Aorta (tissue), 5 donors: ENCODE results near the gene SPECC1. TPM values are rescaled to one million over a fixed set of nuclear protein-coding genes. Genes with fewer than 3 reads are reported as not detected.

Experiments used
- ATAC-seq: fragments of 200-7000 bp; cut with Tn5 transposase; one replicate; pipeline ENCODE4 v1.9.1; 2022; ENCODE audit warnings: moderate library complexity; ENCODE audit not compliant: low FRiP score
- DNase-seq, 2 donors: peaks; one replicate each; pipeline ENCODE4 v3.0.0-alpha.2; 2020
- H3K27ac ChIP-seq, 2 donors: one replicate each; pipeline ENCODE4 v1.5.1; 2013; ENCODE audit warnings: low read length in 2 of 2, mild to moderate bottlenecking in 2 of 2, moderate library complexity in 2 of 2, control low read depth in 1 of 2, inconsistent platforms in 1 of 2, low read depth in 1 of 2
- H3K27me3 ChIP-seq, 2 donors: one replicate each; pipeline ENCODE4 v1.6.1; 2013; ENCODE audit warnings: control low read depth in 1 of 2, low read length in 1 of 2, mild to moderate bottlenecking in 1 of 2, moderate library complexity in 1 of 2; ENCODE audit not compliant: insufficient read depth in 2 of 2, control insufficient read depth in 1 of 2
- H3K36me3 ChIP-seq, 2 donors: one replicate each; pipeline ENCODE4 v1.6.1; 2013; ENCODE audit warnings: control low read depth in 1 of 2, low read length in 1 of 2, mild to moderate bottlenecking in 1 of 2; ENCODE audit not compliant: insufficient read depth in 2 of 2, control insufficient read depth in 1 of 2
- H3K4me1 ChIP-seq, 2 donors: one replicate each; pipeline ENCODE4 v1.6.1; 2013; ENCODE audit warnings: low read length in 2 of 2, control low read depth in 1 of 2, mild to moderate bottlenecking in 1 of 2, moderate library complexity in 1 of 2; ENCODE audit not compliant: insufficient read depth in 2 of 2, control insufficient read depth in 1 of 2
- H3K4me3 ChIP-seq, 2 donors: one replicate each; pipeline ENCODE4 v1.5.1; 2013; ENCODE audit warnings: low read length in 2 of 2, control low read depth in 1 of 2, mild to moderate bottlenecking in 1 of 2
- H3K9me3 ChIP-seq: one replicate; pipeline ENCODE4 v1.6.1; 2013; ENCODE audit warnings: mild to moderate bottlenecking, low read length; ENCODE audit not compliant: control insufficient read depth
- WGBS, 2 donors: extraction: QIAGEN DNeasy Blood & Tissue Kit; methylation state at CpG; one replicate each; pipeline ENCODE4 v1.1.7; 2013; 5-methylcytosine and 5-hydroxymethylcytosine counted together
- intact Hi-C, 2 donors: fragments of 100-400 bp; cut with DNase I; formaldehyde crosslinking; loops; one replicate each; pipeline versions ENCODE4 v1.14.2 to v1.15.0; 2022
- polyA plus RNA-seq, 2 donors: library from polyadenylated mRNA; stranded (reverse); fragments of 200-250 nt; gene quantifications; one replicate each; pipeline ENCODE4 v1.2.3, GENCODE V29; 2013
- total RNA-seq, 2 donors: library from RNA; stranded (reverse); fragmentation: NEBNext Ultra II Directional; extraction: Animal tissue kit (Norgen Biotek cat#: 25700); gene quantifications; one replicate each; pipeline ENCODE4 v1.2.1, GENCODE V29; 2021
- donor health status: healthy with polysubstance abuse.
- donor health status: Bipolar disorder and iron deficiency.
- donor health status: DM: no; HTN: no; CAD: no.
- donor health status: DM: no; HTN: no; CAD: no.
- donor health status: DM: yes; HTN: yes; CAD: no.

Gene SPECC1
- total and polyA plus RNA-seq, 4 donors: 37.4 to 68.8 (median 50.3) TPM

DNA sequence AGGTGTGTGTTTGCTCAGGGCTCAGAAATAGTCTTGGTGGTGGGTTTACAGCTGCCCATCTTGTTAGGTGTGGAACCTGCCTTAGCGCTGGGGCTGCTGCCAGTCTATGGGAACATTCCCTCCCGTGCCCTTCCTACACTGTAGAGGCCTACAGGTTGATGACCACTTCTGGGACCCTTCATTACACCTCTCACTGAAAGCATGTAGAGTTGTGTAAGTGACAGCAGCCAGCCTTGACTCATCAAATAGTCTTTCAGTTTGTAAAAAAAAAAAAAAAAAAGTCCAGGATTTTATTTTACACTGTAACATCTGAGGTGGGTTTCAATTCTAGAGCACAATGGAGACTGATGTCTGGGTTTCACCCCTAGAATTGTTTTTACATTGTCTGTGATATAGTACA lies 193.9 kb downstream of the SPECC1 start:
- intact Hi-C loops: no loop called here
- no peaks in the 10 kb centered on the region for H3K9me3 ChIP-seq
- no peak for ATAC-seq
- H3K27ac ChIP-seq: no peak overlapping the region
- H3K4me3 ChIP-seq: no peak overlapping the region
- H3K36me3 ChIP-seq: peaks cover 0 to 6% of the 10 kb centered on the region in 2 donors
- peaks cover 4 to 10% of the 10 kb centered on the region in 2 donors for H3K4me1 ChIP-seq
- DNase-seq: no peak
- 98% methylated on average over 2 of the region's 2 CpGs for WGBS, 2 donors
- H3K27me3 ChIP-seq: no peaks in the 10 kb centered on the region

DNA sequence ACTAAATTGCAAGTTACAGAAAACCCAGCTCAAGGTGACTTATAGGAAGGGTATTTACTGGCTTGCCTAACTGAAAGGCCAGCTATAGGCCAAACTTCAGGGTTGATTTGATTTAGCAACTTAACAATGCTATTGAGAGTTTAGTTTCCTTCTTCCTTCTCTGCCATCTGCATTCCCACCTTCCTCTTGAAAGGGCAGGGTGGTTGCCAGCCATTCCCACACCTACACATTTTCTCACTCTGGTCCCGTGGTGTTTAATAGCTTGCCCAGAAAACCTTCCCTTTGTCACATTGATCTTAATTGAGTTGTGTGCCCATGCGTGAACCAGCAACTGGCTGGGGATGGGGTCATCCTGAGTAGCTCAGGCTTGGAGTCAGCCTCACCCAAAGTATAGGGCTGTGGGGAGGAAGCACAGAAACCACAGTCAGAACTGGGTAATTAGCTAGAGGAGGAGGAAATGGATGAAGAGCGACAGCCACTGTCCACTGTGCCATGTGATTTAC lies 194.7 kb downstream of the SPECC1 start:
- ATAC-seq (no peak), DNase-seq (no peak)
- no peaks in the 10 kb centered on the region for H3K27me3 ChIP-seq
- H3K4me3 ChIP-seq: no peak overlapping the region
- H3K4me1 ChIP-seq: peaks cover 4 to 10% of the 10 kb centered on the region in 2 donors
- no peaks in the 10 kb centered on the region for H3K9me3 ChIP-seq
- H3K27ac ChIP-seq: no peak overlapping the region
- intact Hi-C loops: no loop called here
- peaks cover 0 to 6% of the 10 kb centered on the region in 2 donors for H3K36me3 ChIP-seq
- 92 to 93% methylated on average over 3 of the region's 3 CpGs for WGBS, 2 donors

DNA sequence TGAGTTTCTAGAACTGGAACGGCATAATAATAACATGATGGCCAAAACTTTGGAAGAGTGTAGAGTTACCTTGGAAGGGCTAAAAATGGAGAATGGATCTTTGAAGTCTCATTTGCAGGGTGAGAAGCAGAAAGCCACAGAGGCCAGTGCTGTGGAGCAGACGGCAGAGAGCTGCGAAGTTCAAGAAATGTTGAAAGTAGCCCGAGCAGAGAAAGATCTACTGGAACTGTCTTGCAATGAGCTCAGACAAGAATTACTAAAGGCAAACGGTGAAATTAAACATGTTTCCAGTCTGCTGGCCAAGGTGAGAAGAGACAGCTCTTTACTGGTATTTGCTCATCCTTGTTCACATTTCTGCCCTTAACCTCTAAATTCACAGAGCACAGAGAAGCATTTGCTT lies 196.4 kb downstream of the SPECC1 start:
- ATAC-seq: no peak
- H3K36me3 ChIP-seq: peaks cover 0 to 6% of the 10 kb centered on the region in 2 donors
- H3K9me3 ChIP-seq: no peaks in the 10 kb centered on the region
- no peaks in the 10 kb centered on the region for H3K27me3 ChIP-seq
- peaks cover 4 to 10% of the 10 kb centered on the region in 2 donors for H3K4me1 ChIP-seq
- H3K27ac ChIP-seq: peak overlapping the region in 1 of 2 donors; percentile 89
- intact Hi-C loops: loop anchor here in 1 of 2 donors (5.0 kb wide), 1 partner anchor 48 kb away; no protein-coding TSS in a partner anchor
- no peak for DNase-seq
- no peak overlapping the region for H3K4me3 ChIP-seq
- 44% methylated on average over 5 of the region's 5 CpGs for WGBS, 2 donors

DNA sequence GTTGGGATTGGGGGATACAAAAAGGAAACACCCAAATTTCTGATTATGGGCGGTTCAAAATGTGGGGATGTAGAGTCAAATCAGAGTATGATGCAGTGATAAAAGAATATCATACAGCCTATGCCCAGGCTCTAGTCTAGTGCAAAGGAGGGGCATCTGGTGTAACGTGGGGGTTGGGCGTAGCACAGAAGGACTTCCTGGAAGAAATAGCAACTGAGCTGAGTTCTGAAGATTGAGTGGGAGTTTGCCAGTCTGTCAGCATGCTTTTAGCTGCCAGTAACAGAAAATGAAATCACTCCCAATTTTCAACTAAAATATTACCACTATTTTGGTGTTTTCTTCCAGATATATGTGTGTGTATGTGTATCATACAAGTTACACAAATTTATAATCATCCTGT lies 196.9 kb downstream of the SPECC1 start:
- ATAC-seq: no peak
- intact Hi-C loops: loop anchor here in 1 of 2 donors (5.0 kb wide), 1 partner anchor 49 kb away; no protein-coding TSS in a partner anchor
- 27 to 34% methylated on average over 3 of the region's 3 CpGs for WGBS, 2 donors

DNA sequence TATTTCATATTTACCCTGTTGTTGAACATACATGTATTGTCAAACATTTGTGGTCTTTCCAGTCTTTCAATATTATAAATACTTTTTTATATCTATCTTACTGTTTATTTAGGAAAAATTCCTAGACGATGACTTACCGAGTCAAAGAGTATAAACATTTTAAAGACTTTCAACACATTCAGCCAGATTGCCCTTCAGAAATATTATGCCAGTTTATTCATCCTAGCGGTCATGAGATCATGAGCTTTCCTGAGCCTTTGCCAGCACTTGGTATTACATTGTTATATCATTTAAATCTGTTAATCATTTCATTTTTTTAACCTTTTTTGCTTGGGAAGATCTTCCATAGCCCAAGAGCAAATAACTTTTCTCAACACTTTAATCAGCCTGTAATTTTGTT lies 197.4 kb downstream of the SPECC1 start:
- Histone ChIP-seq H3K9me3 (no peaks in the 10 kb centered on the region), H3K4me3 (no peak overlapping the region), H3K4me1 (peaks cover 4 to 10% of the 10 kb centered on the region in 2 donors), H3K36me3 (peaks cover 0 to 6% of the 10 kb centered on the region in 2 donors), H3K27me3 (no peaks in the 10 kb centered on the region), H3K27ac (peak overlapping the region; percentile 69 to 86)
- ATAC-seq (no peak), DNase-seq (no peak)
- WGBS, 2 donors: 3 to 6% methylated on average over 3 of the region's 3 CpGs
- intact Hi-C loops: loop anchor here in 1 of 2 donors (5.0 kb wide), 1 partner anchor 49 kb away; no protein-coding TSS in a partner anchor

More for the DNA sequence above, 196.9 kb downstream of the SPECC1 start:
- H3K4me3 ChIP-seq: no peak overlapping the region
- peak in 1 of 2 donors; percentile 72 for DNase-seq
- peaks cover 4 to 10% of the 10 kb centered on the region in 2 donors for H3K4me1 ChIP-seq
- peaks cover 0 to 6% of the 10 kb centered on the region in 2 donors for H3K36me3 ChIP-seq
- no peaks in the 10 kb centered on the region for H3K9me3 ChIP-seq
- peak overlapping the region in 1 of 2 donors; percentile 89 for H3K27ac ChIP-seq
- no peaks in the 10 kb centered on the region for H3K27me3 ChIP-seq

DNA sequence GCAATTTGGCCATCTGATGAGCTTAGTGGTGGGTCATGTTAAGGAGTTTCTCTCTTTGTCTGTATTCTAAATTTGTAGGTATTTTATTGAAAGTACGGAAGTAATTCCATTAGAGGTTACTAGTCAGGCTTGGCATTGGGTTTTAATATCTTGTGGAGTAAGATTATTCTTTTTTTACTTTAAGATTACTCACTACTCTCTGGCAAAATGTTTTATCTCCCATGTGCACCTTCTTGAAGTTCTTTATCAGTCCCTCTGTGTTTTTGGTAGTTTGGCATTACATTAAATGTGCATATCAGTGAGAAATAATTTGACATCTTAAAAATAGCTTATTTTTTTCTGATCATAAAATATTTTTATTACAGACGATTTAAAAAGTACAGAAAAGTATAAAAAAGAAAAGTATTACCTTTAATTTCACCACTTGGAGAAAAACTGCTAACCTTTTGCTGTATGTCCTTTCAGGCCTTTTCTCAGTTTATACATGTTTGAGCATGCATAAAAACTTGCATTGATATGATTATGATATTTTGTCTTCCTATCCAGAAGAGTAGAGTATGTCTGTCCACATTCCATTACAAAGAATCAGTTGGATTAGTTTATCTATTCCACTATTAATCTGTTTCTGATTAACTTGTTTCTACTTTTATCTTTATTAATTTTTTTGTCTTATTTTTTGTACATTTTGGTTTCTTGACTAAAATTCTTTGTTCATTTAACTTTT lies 198.3 kb downstream of the SPECC1 start:
- no peak overlapping the region for H3K4me3 ChIP-seq
- H3K27me3 ChIP-seq: no peaks in the 10 kb centered on the region
- DNase-seq: no peak
- peaks cover 1 to 10% of the 10 kb centered on the region in 2 donors for H3K4me1 ChIP-seq
- WGBS, 2 donors: 22 to 26% methylated on average over 2 of the region's 2 CpGs
- no peak for ATAC-seq
- intact Hi-C loops: loop anchor here in 1 of 2 donors (5.0 kb wide), 1 partner anchor 50 kb away; no protein-coding TSS in a partner anchor
- peaks cover 0 to 6% of the 10 kb centered on the region in 2 donors for H3K36me3 ChIP-seq
- H3K27ac ChIP-seq: peak overlapping the region; percentile 69 to 86
- H3K9me3 ChIP-seq: no peaks in the 10 kb centered on the region

DNA sequence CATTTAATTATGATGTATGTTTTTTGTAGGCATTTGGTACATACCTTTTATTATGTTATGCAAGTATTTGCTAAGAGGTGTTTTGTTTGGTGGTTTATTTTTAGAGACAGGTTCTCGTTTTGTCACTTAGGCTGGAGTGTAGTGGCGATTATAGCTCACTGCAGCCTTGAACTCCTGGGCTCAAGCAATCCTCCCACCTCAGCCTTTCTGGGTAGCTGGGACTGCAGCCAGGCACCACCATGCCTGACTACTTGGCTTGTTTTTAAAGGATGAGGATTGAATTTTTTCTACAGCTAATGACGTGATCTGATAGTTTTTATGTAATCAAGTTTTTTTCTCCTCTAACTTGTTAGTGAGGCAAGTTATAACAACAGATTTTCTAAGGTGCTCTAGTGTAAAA lies 199.6 kb downstream of the SPECC1 start:
- H3K4me3 ChIP-seq: no peak overlapping the region
- WGBS, 2 donors: 40 to 43% methylated on average over 3 of the region's 3 CpGs
- ATAC-seq: no peak
- H3K36me3 ChIP-seq: peaks cover 0 to 6% of the 10 kb centered on the region in 2 donors
- H3K27me3 ChIP-seq: no peaks in the 10 kb centered on the region
- no peaks in the 10 kb centered on the region for H3K9me3 ChIP-seq
- peaks cover 1 to 10% of the 10 kb centered on the region in 2 donors for H3K4me1 ChIP-seq
- intact Hi-C loops: loop anchor here in 1 of 2 donors (5.0 kb wide), 1 partner anchor 51 kb away; no protein-coding TSS in a partner anchor
- no peak for DNase-seq
- no peak overlapping the region for H3K27ac ChIP-seq

DNA sequence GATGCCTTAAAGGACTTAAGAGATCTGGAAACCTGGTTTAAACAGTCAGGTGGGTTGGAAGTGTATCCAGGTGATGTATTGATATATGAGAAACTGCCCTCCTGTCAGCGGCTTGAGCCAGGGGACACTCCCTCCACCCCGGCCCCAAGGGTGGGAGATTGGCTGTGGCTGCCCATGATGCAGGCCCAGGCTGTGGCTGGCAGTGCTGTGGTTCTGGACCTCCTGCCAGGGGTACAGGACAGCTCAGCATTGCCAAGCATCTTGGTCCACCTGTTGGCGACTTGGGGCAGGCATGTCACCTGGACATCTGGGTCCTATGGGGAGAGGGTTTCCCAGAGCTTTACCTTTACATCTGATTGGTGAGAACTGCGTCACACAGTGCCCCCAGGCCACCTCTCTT lies 201.0 kb downstream of the SPECC1 start:
- Histone ChIP-seq H3K27me3 (no peaks in the 10 kb centered on the region), H3K27ac (no peak overlapping the region), H3K9me3 (no peaks in the 10 kb centered on the region), H3K4me1 (peaks cover 1 to 7% of the 10 kb centered on the region in 2 donors), H3K36me3 (no peaks in the 10 kb centered on the region), H3K4me3 (no peak overlapping the region)
- no peak for ATAC-seq
- 89 to 90% methylated on average over 4 of the region's 4 CpGs for WGBS, 2 donors
- no peak for DNase-seq
- intact Hi-C loops: no loop called here
